Prostate gland (tissue), 2 donors: ENCODE data around the gene SCGB1A1.

Experiments used
- POLR2A ChIP-seq: fragments of 450-650 bp; IDR thresholded peaks from one replicate; pipeline ENCODE4 v1.6.1; 2016; ENCODE audit warnings: antibody characterized with exemption, mild to moderate bottlenecking
- POLR2AphosphoS5 ChIP-seq: sonication (generic); formaldehyde crosslinking; IDR thresholded peaks from one replicate; pipeline ENCODE4 v1.6.1; 2017; ENCODE audit warnings: antibody characterized with exemption
- TF ChIP-seq, protein P1 (sequence below), 4 experiments: fragments of 200-600 bp in 2 of 4; fragments of 450-650 bp in 2 of 4; sonication (generic) in 2 of 4; IDR thresholded peaks; 1 replicate in 3 of 4; 2 replicates in 1 of 4; pipeline ENCODE4 v1.5.1; 2016 to 2019; ENCODE audit warnings: antibody characterized with exemption in 4 of 4, mild to moderate bottlenecking in 2 of 4, moderate library complexity in 2 of 4

DNA sequence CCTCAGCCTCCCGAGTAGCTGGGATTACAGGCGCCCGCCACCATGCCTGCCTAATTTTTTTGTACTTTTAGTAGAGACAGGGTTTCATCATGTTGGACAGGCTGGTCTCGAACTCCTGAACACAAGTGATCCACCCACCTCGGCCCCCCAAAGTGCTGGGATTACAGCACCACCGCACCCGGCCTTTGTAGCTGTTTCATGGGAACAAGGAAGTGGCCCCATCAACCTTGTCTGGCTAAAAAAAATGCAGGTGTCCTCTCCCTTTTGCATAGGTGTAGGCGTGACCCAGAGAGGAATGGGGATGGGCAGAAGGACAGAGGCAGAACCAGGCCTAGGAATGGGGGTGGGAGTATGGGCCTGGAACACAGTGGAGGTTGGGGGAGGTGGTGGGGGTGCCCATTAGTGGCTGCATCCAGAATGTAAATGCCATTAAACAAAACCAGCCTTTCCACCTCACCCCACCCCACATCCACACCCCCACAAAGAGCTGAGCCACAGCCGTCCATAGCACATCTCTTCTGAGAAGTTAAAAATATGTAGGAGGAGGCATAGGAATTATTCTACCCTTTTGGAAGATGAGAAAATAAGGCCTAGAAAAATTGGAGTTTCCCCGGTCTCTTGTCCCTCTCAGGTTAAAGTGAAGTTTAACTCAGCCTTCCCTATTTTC, 22.8 kb upstream of the SCGB1A1 start:
- TF ChIP-seq POLR2A (no peak), POLR2AphosphoS5 (no peak)
- TF ChIP-seq, protein P1, sequence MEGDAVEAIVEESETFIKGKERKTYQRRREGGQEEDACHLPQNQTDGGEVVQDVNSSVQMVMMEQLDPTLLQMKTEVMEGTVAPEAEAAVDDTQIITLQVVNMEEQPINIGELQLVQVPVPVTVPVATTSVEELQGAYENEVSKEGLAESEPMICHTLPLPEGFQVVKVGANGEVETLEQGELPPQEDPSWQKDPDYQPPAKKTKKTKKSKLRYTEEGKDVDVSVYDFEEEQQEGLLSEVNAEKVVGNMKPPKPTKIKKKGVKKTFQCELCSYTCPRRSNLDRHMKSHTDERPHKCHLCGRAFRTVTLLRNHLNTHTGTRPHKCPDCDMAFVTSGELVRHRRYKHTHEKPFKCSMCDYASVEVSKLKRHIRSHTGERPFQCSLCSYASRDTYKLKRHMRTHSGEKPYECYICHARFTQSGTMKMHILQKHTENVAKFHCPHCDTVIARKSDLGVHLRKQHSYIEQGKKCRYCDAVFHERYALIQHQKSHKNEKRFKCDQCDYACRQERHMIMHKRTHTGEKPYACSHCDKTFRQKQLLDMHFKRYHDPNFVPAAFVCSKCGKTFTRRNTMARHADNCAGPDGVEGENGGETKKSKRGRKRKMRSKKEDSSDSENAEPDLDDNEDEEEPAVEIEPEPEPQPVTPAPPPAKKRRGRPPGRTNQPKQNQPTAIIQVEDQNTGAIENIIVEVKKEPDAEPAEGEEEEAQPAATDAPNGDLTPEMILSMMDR (IDR thresholded peaks at IDR 0.05), result no peak
